Adrenal gland (tissue), 5 donors: ENCODE results near the gene CRNKL1.

ENCODE experiments used
- POLR2A ChIP-seq, 2 donors: fragments of 450-650 bp; IDR thresholded peaks; one replicate each; pipeline ENCODE4 v1.6.1; 2017; ENCODE audit warnings: antibody characterized with exemption in 2 of 2, mild to moderate bottlenecking in 2 of 2, moderate library complexity in 1 of 2
- TF ChIP-seq, protein P1 (sequence below), 6 experiments: fragments of 450-650 bp in 4 of 6; fragments of 200-600 bp in 2 of 6; sonication (generic) in 1 of 6; IDR thresholded peaks; 1 replicate in 5 of 6; 2 replicates in 1 of 6; pipeline versions ENCODE4 v1.5.1 to v1.8.0; 2016 to 2021; ENCODE audit warnings: antibody characterized with exemption in 6 of 6, mild to moderate bottlenecking in 2 of 6, moderate library complexity in 1 of 6
- donor health status: DM: no; HTN: no; CAD: no.

DNA sequence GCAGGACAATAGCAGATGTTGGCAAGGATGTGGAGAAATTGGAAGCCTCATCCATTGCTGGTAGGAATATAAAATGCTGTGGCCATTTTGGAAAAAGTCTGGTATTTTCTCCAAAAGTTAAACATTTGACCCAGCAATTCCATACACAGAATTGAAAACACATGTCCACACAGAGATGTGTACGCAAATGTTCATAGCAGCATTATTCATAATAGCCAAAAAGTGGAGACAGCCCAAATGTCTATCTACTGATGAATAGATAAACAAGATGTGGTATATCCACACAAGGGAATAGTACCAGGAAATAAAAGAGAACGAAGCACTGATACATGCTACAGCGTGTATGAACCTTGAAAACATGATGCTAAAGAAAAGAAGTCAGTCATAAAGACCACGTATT is 40.6 kb upstream of the CRNKL1 start:
- TF ChIP-seq, protein P1, sequence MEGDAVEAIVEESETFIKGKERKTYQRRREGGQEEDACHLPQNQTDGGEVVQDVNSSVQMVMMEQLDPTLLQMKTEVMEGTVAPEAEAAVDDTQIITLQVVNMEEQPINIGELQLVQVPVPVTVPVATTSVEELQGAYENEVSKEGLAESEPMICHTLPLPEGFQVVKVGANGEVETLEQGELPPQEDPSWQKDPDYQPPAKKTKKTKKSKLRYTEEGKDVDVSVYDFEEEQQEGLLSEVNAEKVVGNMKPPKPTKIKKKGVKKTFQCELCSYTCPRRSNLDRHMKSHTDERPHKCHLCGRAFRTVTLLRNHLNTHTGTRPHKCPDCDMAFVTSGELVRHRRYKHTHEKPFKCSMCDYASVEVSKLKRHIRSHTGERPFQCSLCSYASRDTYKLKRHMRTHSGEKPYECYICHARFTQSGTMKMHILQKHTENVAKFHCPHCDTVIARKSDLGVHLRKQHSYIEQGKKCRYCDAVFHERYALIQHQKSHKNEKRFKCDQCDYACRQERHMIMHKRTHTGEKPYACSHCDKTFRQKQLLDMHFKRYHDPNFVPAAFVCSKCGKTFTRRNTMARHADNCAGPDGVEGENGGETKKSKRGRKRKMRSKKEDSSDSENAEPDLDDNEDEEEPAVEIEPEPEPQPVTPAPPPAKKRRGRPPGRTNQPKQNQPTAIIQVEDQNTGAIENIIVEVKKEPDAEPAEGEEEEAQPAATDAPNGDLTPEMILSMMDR (IDR thresholded peaks at IDR 0.05): no peak
- TF ChIP-seq POLR2A (IDR thresholded peaks at IDR 0.05): no peak
